Ascending aorta (tissue), 2 donors: ENCODE data around the gene CCDC30. TPM values are rescaled to one million over a fixed set of nuclear protein-coding genes. Genes with fewer than 3 reads are reported as not detected.
"Not testable (repeated sequence)": the region's sequence is repeated elsewhere in the genome, so short reads cannot be mapped to it uniquely, and the experiment has no call there.

Experiments
- DNase-seq, 2 donors: peaks; one replicate each; pipeline ENCODE4 v3.0.0-alpha.2; 2019; ENCODE audit warnings: low spot score in 2 of 2
- H3K27ac ChIP-seq, 2 donors: fragments of 200-600 bp; sonication (generic); one replicate each; pipeline ENCODE4 v1.5.1; 2016 to 2017; ENCODE audit warnings: mild to moderate bottlenecking in 1 of 2
- H3K27me3 ChIP-seq: fragments of 200-600 bp; sonication (generic); one replicate; pipeline ENCODE4 v1.5.1; 2017
- H3K36me3 ChIP-seq, 2 donors: fragments of 200-600 bp; sonication (generic); one replicate each; pipeline ENCODE4 v1.5.1; 2016
- H3K4me1 ChIP-seq, 2 donors: fragments of 200-600 bp; sonication (generic); one replicate each; pipeline ENCODE4 v1.5.1; 2016 to 2017; ENCODE audit warnings: mild to moderate bottlenecking in 1 of 2
- H3K4me3 ChIP-seq, 2 donors: fragments of 200-600 bp; sonication (generic); one replicate each; pipeline ENCODE4 v1.5.1; 2016 to 2017; ENCODE audit warnings: mild to moderate bottlenecking in 1 of 2
- H3K9me3 ChIP-seq, 2 donors: fragments of 200-600 bp; sonication (generic); one replicate each; pipeline ENCODE4 v1.5.1; 2016
- intact Hi-C: fragments of 100-400 bp; cut with DNase I; formaldehyde crosslinking; loops from one replicate; pipeline ENCODE4 v1.15.1; 2023
- total RNA-seq: library from RNA; depleted of rRNA; stranded (reverse); fragments of >200 nt; gene quantifications from one replicate; pipeline ENCODE4 v1.1.0, GENCODE V29; 2016
- TF ChIP-seq, protein P1 (sequence below), 3 experiments: fragments of 200-600 bp in 2 of 3; fragments of 450-650 bp in 1 of 3; sonication (generic) in 2 of 3; IDR thresholded peaks; one replicate each; pipeline ENCODE4 v1.5.1; 2016 to 2019; ENCODE audit warnings: antibody characterized with exemption in 3 of 3, mild to moderate bottlenecking in 1 of 3, moderate library complexity in 1 of 3

CCDC30 gene
- total RNA-seq, 1 donor from 2014 or later: not detected

DNA sequence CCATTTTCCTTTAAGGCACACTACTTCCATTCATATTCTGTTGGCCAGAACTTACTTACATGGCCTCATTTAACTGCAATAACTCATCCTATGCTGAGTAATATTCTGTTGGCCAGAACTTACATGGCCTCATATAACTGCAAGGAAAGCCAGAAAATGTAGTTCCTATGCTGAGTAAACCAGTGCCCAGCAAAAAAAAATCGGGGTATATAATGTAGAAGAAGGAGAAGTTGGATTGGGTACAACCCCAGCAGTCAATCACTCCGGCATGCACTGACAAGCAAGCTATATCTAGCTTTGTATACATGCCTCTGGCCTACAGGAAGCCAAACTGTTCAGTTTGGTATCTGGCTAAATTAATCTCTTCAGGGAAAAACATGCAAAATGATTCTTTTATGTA lies 155.8 kb downstream of the CCDC30 start:
- TF ChIP-seq, protein P1, sequence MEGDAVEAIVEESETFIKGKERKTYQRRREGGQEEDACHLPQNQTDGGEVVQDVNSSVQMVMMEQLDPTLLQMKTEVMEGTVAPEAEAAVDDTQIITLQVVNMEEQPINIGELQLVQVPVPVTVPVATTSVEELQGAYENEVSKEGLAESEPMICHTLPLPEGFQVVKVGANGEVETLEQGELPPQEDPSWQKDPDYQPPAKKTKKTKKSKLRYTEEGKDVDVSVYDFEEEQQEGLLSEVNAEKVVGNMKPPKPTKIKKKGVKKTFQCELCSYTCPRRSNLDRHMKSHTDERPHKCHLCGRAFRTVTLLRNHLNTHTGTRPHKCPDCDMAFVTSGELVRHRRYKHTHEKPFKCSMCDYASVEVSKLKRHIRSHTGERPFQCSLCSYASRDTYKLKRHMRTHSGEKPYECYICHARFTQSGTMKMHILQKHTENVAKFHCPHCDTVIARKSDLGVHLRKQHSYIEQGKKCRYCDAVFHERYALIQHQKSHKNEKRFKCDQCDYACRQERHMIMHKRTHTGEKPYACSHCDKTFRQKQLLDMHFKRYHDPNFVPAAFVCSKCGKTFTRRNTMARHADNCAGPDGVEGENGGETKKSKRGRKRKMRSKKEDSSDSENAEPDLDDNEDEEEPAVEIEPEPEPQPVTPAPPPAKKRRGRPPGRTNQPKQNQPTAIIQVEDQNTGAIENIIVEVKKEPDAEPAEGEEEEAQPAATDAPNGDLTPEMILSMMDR (IDR thresholded peaks at IDR 0.05): no peak
- no peaks in the 10 kb centered on the region for H3K9me3 ChIP-seq
- H3K27ac ChIP-seq: no peak overlapping the region
- H3K4me3 ChIP-seq: no peak overlapping the region
- no peaks in the 10 kb centered on the region for H3K27me3 ChIP-seq
- H3K36me3 ChIP-seq: no peaks in the 10 kb centered on the region
- intact Hi-C loops: no loop called here
- no peak for DNase-seq
- no peaks in the 10 kb centered on the region for H3K4me1 ChIP-seq

DNA sequence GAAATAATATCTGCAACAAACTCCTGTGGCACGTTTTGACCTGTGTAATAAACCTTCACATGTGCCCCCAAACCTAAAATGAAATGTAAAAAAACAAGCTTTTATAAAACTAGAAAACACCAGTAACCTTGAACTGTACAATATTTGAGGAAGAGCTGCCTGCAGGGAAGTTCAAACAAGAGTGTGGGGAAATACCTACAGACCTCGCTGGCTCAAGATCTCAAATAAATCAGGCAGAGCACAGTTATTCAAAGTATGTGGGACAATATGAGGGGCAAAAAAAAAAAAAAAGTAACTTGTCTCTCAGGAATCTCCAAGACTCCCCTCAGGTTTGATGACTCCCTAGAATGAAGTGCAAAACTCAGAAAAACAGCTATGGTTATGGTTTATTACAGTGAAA lies 157.2 kb downstream of the CCDC30 start:
- TF ChIP-seq, protein P1 (IDR thresholded peaks at IDR 0.05): no peak
- Histone ChIP-seq H3K27me3 (no peaks in the 10 kb centered on the region), H3K27ac (no peak overlapping the region), H3K36me3 (no peaks in the 10 kb centered on the region), H3K9me3 (no peaks in the 10 kb centered on the region), H3K4me3 (no peak overlapping the region), H3K4me1 (no peaks in the 10 kb centered on the region)
- intact Hi-C loops: no loop called here
- DNase-seq: no peak

DNA sequence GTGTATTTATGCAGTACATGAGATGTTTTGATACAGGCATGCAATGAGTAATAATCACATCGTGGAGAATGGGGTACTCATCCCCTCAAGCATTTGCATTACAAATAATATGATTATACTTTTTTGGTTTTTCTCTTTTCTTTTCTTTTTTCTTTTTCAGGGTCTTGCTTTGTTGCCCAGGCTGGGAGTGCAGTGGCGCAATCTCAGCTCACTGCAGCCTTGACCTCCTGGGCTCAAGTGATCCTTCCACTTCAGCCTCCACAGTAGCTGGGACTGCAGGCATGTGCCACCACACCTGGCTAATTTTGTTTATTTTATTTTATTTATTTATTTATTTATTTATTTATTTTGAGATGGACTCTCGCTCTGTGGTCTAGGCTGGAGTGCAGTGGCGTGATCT lies 158.1 kb downstream of the CCDC30 start:
- H3K36me3 ChIP-seq, intact Hi-C loops, H3K4me3 ChIP-seq, H3K4me1 ChIP-seq, H3K27ac ChIP-seq, DNase-seq, H3K9me3 ChIP-seq, H3K27me3 ChIP-seq: not testable (repeated sequence)

GRCh38 chr1:42627205-42627604 lies 164.1 kb downstream of the CCDC30 start:
- H3K9me3 ChIP-seq, H3K4me1 ChIP-seq, intact Hi-C loops, H3K4me3 ChIP-seq, H3K27ac ChIP-seq, DNase-seq, H3K27me3 ChIP-seq, H3K36me3 ChIP-seq: not testable (repeated sequence)

GRCh38 chr1:42639116-42639515 lies 176.0 kb downstream of the CCDC30 start:
- Histone ChIP-seq H3K4me1 (no peaks in the 10 kb centered on the region), H3K4me3 (no peak overlapping the region), H3K27ac (no peak overlapping the region), H3K27me3 (no peaks in the 10 kb centered on the region), H3K9me3 (no peaks in the 10 kb centered on the region), H3K36me3 (no peaks in the 10 kb centered on the region)
- DNase-seq: no peak
- intact Hi-C loops: no loop called here
- TF ChIP-seq, protein P1 (IDR thresholded peaks at IDR 0.05): no peak

GRCh38 chr1:42646056-42646455 lies 183.0 kb downstream of the CCDC30 start:
- Histone ChIP-seq H3K4me3 (no peak overlapping the region), H3K36me3 (no peaks in the 10 kb centered on the region), H3K9me3 (no peaks in the 10 kb centered on the region), H3K27ac (no peak overlapping the region), H3K4me1 (no peaks in the 10 kb centered on the region), H3K27me3 (no peaks in the 10 kb centered on the region)
- intact Hi-C loops: no loop called here
- no peak for DNase-seq
- TF ChIP-seq, protein P1 (IDR thresholded peaks at IDR 0.05): no peak

GRCh38 chr1:42657201-42657600 lies 194.1 kb downstream of the CCDC30 start:
- Histone ChIP-seq H3K4me3 (peak overlapping the region in 1 of 2 donors; percentile 72), H3K27ac (peak overlapping the region in 1 of 2 donors; percentile 78), H3K4me1 (peaks cover 3 to 14% of the 10 kb centered on the region in 2 donors), H3K36me3 (peaks cover 6 to 9% of the 10 kb centered on the region in 2 donors), H3K27me3 (no peaks in the 10 kb centered on the region), H3K9me3 (no peaks in the 10 kb centered on the region)
- TF ChIP-seq, protein P1 (IDR thresholded peaks at IDR 0.05): no peak
- intact Hi-C loops: loop anchor here (5.0 kb wide), 1 partner anchor 320 kb away; the partner anchor contains the start of gene FOXJ3
- DNase-seq: no peak
